Subcutaneous abdominal adipose tissue (tissue), 5 donors: ENCODE measurements around the gene RTN4.
A peak's percentile ranks its signal among the peaks of the same experiment; 100 is the strongest.

ENCODE experiments used
- H3K27ac ChIP-seq: one replicate; pipeline ENCODE4 v1.7.0; 2013; ENCODE audit warnings: low read depth, mild to moderate bottlenecking, inconsistent platforms, low read length, moderate library complexity
- H3K27me3 ChIP-seq, 5 donors: one replicate each; pipeline ENCODE4 v1.7.0; 2013; ENCODE audit warnings: low read length in 5 of 5, inconsistent platforms in 1 of 5; ENCODE audit not compliant: control insufficient read depth in 5 of 5, insufficient read depth in 4 of 5
- H3K36me3 ChIP-seq, 5 donors: one replicate each; pipeline ENCODE4 v1.7.0; 2013; ENCODE audit warnings: low read length in 5 of 5; ENCODE audit not compliant: control insufficient read depth in 5 of 5, insufficient read depth in 5 of 5
- H3K4me1 ChIP-seq, 5 donors: one replicate each; pipeline ENCODE4 v1.7.0; 2013; ENCODE audit warnings: low read length in 5 of 5, mild to moderate bottlenecking in 3 of 5, moderate library complexity in 1 of 5; ENCODE audit not compliant: control insufficient read depth in 5 of 5, insufficient read depth in 5 of 5
- H3K4me3 ChIP-seq, 5 donors: one replicate each; pipeline ENCODE4 v1.7.0; 2013; ENCODE audit warnings: low read length in 5 of 5, low read depth in 1 of 5
- H3K9ac ChIP-seq, 5 donors: one replicate each; pipeline ENCODE4 v1.7.0; 2013; ENCODE audit warnings: low read length in 5 of 5, mild to moderate bottlenecking in 4 of 5, moderate library complexity in 3 of 5
- H3K9me3 ChIP-seq, 5 donors: one replicate each; pipeline ENCODE4 v1.7.0; 2013; ENCODE audit warnings: low read length in 5 of 5; ENCODE audit not compliant: control insufficient read depth in 5 of 5
- donor health status: healthy.
- donor health status: healthy.
- donor health status: healthy.
- donor health status: healthy.
- donor health status: healthy.

RTN4 gene

GRCh38 chr2:54955358-54956110, 94.7 kb downstream of the RTN4 start:
- H3K4me1 ChIP-seq = peaks cover 0 to 10% (median 5%) of the 10 kb centered on the region in 5 donors
- H3K27me3 ChIP-seq = no peaks in the 10 kb centered on the region
- H3K9me3 ChIP-seq = no peaks in the 10 kb centered on the region
- no peak overlapping the region for H3K4me3 ChIP-seq
- H3K36me3 ChIP-seq = peaks cover 0 to 5% (median 0%) of the 10 kb centered on the region in 5 donors
- H3K27ac ChIP-seq = no peak overlapping the region
- H3K9ac ChIP-seq = no peak overlapping the region

GRCh38 chr2:54954705-54955357, 95.4 kb downstream of the RTN4 start:
- no peaks in the 10 kb centered on the region for H3K36me3 ChIP-seq
- H3K27me3 ChIP-seq = no peaks in the 10 kb centered on the region
- no peaks in the 10 kb centered on the region for H3K9me3 ChIP-seq
- H3K4me1 ChIP-seq = peaks cover 0 to 10% (median 5%) of the 10 kb centered on the region in 5 donors
- no peak overlapping the region for H3K9ac ChIP-seq
- no peak overlapping the region for H3K27ac ChIP-seq
- H3K4me3 ChIP-seq = no peak overlapping the region

- Histone ChIP-seq H3K36me3 (no peaks in the 10 kb centered on the region), H3K4me1 (peaks cover 0 to 15% (median 7%) of the 10 kb centered on the region in 5 donors), H3K9me3 (no peaks in the 10 kb centered on the region), H3K9ac (no peak overlapping the region), H3K4me3 (no peak overlapping the region), H3K27ac (no peak overlapping the region), H3K27me3 (no peaks in the 10 kb centered on the region)
Observed at GRCh38 chr2:54954158-54954557, 96.1 kb downstream of the RTN4 start.

- H3K27me3 ChIP-seq = no peaks in the 10 kb centered on the region
- H3K9me3 ChIP-seq = no peaks in the 10 kb centered on the region
- no peaks in the 10 kb centered on the region for H3K36me3 ChIP-seq
- peaks cover 0 to 15% (median 7%) of the 10 kb centered on the region in 5 donors for H3K4me1 ChIP-seq
- no peak overlapping the region for H3K27ac ChIP-seq
- H3K9ac ChIP-seq = no peak overlapping the region
- H3K4me3 ChIP-seq = no peak overlapping the region
Observed at GRCh38 chr2:54952978-54953456, 97.2 kb downstream of the RTN4 start.

DNA sequence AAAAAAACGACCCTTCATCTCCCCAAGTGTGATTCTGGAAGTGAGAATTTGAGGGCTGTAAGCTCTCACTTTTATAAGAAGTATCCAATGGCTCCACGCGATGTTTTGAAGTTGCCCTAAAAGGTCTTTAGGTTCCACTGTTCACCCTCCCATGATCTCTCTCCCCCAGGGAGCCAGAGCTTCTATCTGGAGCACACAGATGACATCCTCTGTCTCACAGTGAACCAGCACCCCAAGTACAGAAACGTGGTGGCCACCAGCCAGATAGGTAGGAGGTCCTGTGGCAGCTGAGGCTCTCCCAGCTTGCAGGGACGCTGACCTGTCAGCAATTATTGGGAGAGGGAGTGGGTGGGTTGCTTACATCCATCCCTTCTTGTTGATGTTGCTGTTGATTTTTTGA, 97.8 kb downstream of the RTN4 start:
- no peaks in the 10 kb centered on the region for H3K9me3 ChIP-seq
- no peak overlapping the region for H3K4me3 ChIP-seq
- peaks cover 0 to 17% (median 11%) of the 10 kb centered on the region in 5 donors for H3K4me1 ChIP-seq
- H3K36me3 ChIP-seq = no peaks in the 10 kb centered on the region
- H3K27ac ChIP-seq = no peak overlapping the region
- H3K9ac ChIP-seq = no peak overlapping the region
- no peaks in the 10 kb centered on the region for H3K27me3 ChIP-seq

- Histone ChIP-seq H3K4me3 (no peak overlapping the region), H3K36me3 (no peaks in the 10 kb centered on the region), H3K4me1 (peaks cover 7 to 33% (median 26%) of the 10 kb centered on the region in 5 donors), H3K9ac (no peak overlapping the region), H3K27me3 (no peaks in the 10 kb centered on the region), H3K27ac (no peak overlapping the region), H3K9me3 (no peaks in the 10 kb centered on the region)
Observed at GRCh38 chr2:54950811-54951210, 99.4 kb downstream of the RTN4 start.

DNA sequence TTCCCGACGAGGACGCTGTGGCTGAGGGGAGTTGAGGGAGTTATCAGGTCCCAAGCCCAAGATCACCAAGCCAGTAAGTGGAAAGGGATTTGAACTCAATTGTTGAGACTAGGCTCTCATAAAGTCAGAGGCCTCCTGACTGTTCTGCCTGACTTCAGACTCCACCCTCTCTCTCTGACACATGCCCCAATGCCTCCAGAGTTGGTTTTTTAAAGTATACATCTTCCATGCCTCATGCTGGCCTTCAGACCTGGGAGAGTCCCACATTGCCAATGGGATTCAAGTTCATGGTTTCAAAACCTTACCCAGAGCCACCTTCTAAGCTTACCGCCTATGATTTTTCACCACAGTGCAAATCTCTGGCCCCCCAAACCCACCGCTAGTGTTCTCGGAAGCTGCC, 100.8 kb downstream of the RTN4 start:
- Histone ChIP-seq H3K36me3 (no peaks in the 10 kb centered on the region), H3K9me3 (no peaks in the 10 kb centered on the region), H3K27ac (no peak overlapping the region), H3K4me1 (peaks cover 9 to 40% (median 31%) of the 10 kb centered on the region in 5 donors), H3K4me3 (no peak overlapping the region), H3K27me3 (no peaks in the 10 kb centered on the region), H3K9ac (no peak overlapping the region)

- Histone ChIP-seq H3K27ac (no peak overlapping the region), H3K36me3 (no peaks in the 10 kb centered on the region), H3K4me3 (no peak overlapping the region), H3K9ac (no peak overlapping the region), H3K4me1 (peaks cover 9 to 40% (median 30%) of the 10 kb centered on the region in 5 donors), H3K9me3 (no peaks in the 10 kb centered on the region), H3K27me3 (no peaks in the 10 kb centered on the region)
Observed at GRCh38 chr2:54948120-54948519, 102.1 kb downstream of the RTN4 start.

DNA sequence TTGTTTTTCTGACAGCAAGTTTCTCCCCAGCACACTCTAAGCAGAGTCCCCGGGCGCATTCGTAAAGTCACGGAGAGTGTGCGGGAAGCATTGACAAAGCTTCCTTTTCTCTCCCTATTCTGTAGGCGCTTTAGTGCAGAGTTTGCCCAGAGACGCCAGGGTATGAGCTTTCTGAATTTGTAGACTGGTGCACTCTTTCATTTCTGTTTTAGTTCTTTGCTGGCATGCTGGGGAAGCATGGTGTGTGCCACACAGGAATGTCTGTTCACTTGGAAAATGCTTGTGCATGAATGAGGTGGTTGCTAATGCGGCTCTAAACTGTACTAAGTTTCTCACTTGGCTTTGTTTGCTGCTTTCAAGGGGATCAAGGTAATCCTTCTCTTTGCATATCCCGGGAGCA, 102.6 kb downstream of the RTN4 start:
- Histone ChIP-seq H3K27ac (no peak overlapping the region), H3K4me1 (peaks cover 9 to 40% (median 25%) of the 10 kb centered on the region in 5 donors), H3K9me3 (peaks cover 0 to 2% (median 0%) of the 10 kb centered on the region in 5 donors), H3K9ac (no peak overlapping the region), H3K4me3 (no peak overlapping the region), H3K36me3 (no peaks in the 10 kb centered on the region), H3K27me3 (no peaks in the 10 kb centered on the region)

DNA sequence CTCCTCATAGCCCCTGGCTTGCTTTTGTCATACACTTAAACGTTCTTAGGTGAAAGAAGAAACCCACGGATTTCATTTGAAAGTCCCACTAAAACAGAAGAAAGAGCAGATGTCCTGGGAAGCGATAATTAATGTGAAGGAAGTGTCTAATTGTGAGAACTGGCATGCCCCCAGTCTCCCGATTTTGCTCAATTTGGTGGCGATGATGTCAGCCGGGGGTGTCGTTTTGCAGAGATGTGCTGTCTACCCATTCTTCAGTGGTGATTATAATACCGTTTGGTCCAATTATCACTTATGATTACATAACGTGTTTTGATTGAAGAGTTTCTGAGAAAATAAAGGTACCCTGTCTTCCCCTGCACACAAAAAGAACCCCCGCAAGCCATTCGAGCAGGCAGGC, 103.1 kb downstream of the RTN4 start:
- Histone ChIP-seq H3K4me3 (no peak overlapping the region), H3K27ac (peak overlapping the region; percentile 88), H3K9me3 (peaks cover 0 to 2% (median 0%) of the 10 kb centered on the region in 5 donors), H3K27me3 (no peaks in the 10 kb centered on the region), H3K9ac (no peak overlapping the region), H3K36me3 (no peaks in the 10 kb centered on the region), H3K4me1 (peaks cover 9 to 40% (median 24%) of the 10 kb centered on the region in 5 donors)
